Sigmoid colon (tissue), 4 donors: ENCODE measurements around the gene PDIA4.

Source experiments
- EP300 ChIP-seq, 4 donors: sonication (generic); formaldehyde crosslinking; IDR thresholded peaks; one replicate each; pipeline ENCODE4 v1.6.1; 2017; ENCODE audit warnings: antibody characterized with exemption in 4 of 4
- POLR2A ChIP-seq, 2 donors: fragments of 450-650 bp; IDR thresholded peaks; one replicate each; pipeline ENCODE4 v1.6.1; 2016; ENCODE audit warnings: antibody characterized with exemption in 2 of 2, mild to moderate bottlenecking in 2 of 2, moderate library complexity in 2 of 2
- POLR2AphosphoS5 ChIP-seq, 4 donors: sonication (generic); formaldehyde crosslinking; IDR thresholded peaks; one replicate each; pipeline ENCODE4 v1.6.1; 2017; ENCODE audit warnings: antibody characterized with exemption in 4 of 4
- TF ChIP-seq, protein P1 (sequence below), 4 experiments: fragments of 450-650 bp in 3 of 4; fragments of 200-600 bp in 1 of 4; IDR thresholded peaks; one replicate each; pipeline ENCODE4 v1.5.1; 2016 to 2019; ENCODE audit warnings: antibody characterized with exemption in 4 of 4, mild to moderate bottlenecking in 3 of 4, moderate library complexity in 2 of 4

DNA sequence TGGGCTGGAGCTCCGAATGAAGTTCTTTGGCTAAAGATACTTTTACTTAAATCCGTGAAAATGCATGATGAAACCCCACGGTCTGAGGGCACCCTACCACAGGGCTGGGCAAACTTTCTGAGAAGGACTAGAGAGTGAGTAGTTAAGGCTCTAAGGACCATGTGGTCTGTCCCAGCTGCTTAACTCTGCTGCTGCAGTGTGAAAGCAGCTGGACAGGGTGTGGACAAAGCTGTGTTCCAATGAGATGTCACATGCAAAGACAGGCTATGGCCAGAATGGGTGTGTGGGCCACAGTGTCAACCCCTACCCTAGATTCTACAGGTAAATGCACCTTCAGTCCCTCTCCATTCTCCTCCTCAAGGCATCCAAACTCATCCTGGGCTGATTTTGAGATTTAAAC, 18.8 kb downstream of the PDIA4 start:
- TF ChIP-seq POLR2A (IDR thresholded peaks at IDR 0.05), result no peak
- TF ChIP-seq, protein P1, sequence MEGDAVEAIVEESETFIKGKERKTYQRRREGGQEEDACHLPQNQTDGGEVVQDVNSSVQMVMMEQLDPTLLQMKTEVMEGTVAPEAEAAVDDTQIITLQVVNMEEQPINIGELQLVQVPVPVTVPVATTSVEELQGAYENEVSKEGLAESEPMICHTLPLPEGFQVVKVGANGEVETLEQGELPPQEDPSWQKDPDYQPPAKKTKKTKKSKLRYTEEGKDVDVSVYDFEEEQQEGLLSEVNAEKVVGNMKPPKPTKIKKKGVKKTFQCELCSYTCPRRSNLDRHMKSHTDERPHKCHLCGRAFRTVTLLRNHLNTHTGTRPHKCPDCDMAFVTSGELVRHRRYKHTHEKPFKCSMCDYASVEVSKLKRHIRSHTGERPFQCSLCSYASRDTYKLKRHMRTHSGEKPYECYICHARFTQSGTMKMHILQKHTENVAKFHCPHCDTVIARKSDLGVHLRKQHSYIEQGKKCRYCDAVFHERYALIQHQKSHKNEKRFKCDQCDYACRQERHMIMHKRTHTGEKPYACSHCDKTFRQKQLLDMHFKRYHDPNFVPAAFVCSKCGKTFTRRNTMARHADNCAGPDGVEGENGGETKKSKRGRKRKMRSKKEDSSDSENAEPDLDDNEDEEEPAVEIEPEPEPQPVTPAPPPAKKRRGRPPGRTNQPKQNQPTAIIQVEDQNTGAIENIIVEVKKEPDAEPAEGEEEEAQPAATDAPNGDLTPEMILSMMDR (IDR thresholded peaks at IDR 0.05), result no peak
- TF ChIP-seq POLR2AphosphoS5 (IDR thresholded peaks at IDR 0.05), result no peak
- no peak for TF ChIP-seq EP300 (IDR thresholded peaks at IDR 0.05)
